ENCODE measurements around the gene PPFIBP1.

Gene PPFIBP1

GRCh38 chr12:27486961-27487360, 37.0 kb upstream of the PPFIBP1 start:
- no peak for DNase-seq (ENCODE audit: low read depth)
- TF ChIP-seq MAX (IDR thresholded peaks at IDR 0.05; ENCODE audit: low read depth, low read length) (no peak), POLR2A (IDR thresholded peaks at IDR 0.05; ENCODE audit: extremely low read depth, insufficient read length) (no peak), CTCF (IDR thresholded peaks at IDR 0.05; ENCODE audit: low read depth, low read length) (no peak), MYC (IDR thresholded peaks at IDR 0.05; ENCODE audit: low read depth, low read length) (no peak)

GRCh38 chr12:27488479-27488878, 35.5 kb upstream of the PPFIBP1 start:
- TF ChIP-seq CTCF (IDR thresholded peaks at IDR 0.05; ENCODE audit: low read depth, low read length): no peak
- TF ChIP-seq MYC (IDR thresholded peaks at IDR 0.05; ENCODE audit: low read depth, low read length): no peak
- no peak for TF ChIP-seq MAX (IDR thresholded peaks at IDR 0.05; ENCODE audit: low read depth, low read length)
- no peak for TF ChIP-seq POLR2A (IDR thresholded peaks at IDR 0.05; ENCODE audit: extremely low read depth, insufficient read length)
- DNase-seq (ENCODE audit: low read depth): no peak
- no peak overlapping the region for H3K4me3 ChIP-seq (ENCODE audit: low read depth, low read length)

More at GRCh38 chr12:27486961-27487360, 37.0 kb upstream of the PPFIBP1 start:
- H3K4me3 ChIP-seq (ENCODE audit: low read depth, low read length): no peak overlapping the region

GRCh38 chr12:27491226-27491625, 32.8 kb upstream of the PPFIBP1 start:
- H3K4me3 ChIP-seq (ENCODE audit: low read depth, low read length): no peak overlapping the region
- DNase-seq (ENCODE audit: low read depth): no peak
- no peak for TF ChIP-seq POLR2A (IDR thresholded peaks at IDR 0.05; ENCODE audit: extremely low read depth, insufficient read length)
- TF ChIP-seq CTCF (IDR thresholded peaks at IDR 0.05; ENCODE audit: low read depth, low read length): no peak
- no peak for TF ChIP-seq MAX (IDR thresholded peaks at IDR 0.05; ENCODE audit: low read depth, low read length)
- TF ChIP-seq MYC (IDR thresholded peaks at IDR 0.05; ENCODE audit: low read depth, low read length): no peak

- DNase-seq (ENCODE audit: low read depth): no peak
- H3K4me3 ChIP-seq (ENCODE audit: low read depth, low read length): no peak overlapping the region
- TF ChIP-seq MAX (IDR thresholded peaks at IDR 0.05; ENCODE audit: low read depth, low read length) (no peak), POLR2A (IDR thresholded peaks at IDR 0.05; ENCODE audit: extremely low read depth, insufficient read length) (no peak), CTCF (IDR thresholded peaks at IDR 0.05; ENCODE audit: low read depth, low read length) (no peak), MYC (IDR thresholded peaks at IDR 0.05; ENCODE audit: low read depth, low read length) (no peak)
Measured at GRCh38 chr12:27493260-27493940, 30.6 kb upstream of the PPFIBP1 start.

GRCh38 chr12:27497446-27497845, 26.6 kb upstream of the PPFIBP1 start:
- TF ChIP-seq POLR2A (IDR thresholded peaks at IDR 0.05; ENCODE audit: extremely low read depth, insufficient read length) (no peak), MAX (IDR thresholded peaks at IDR 0.05; ENCODE audit: low read depth, low read length) (no peak), MYC (IDR thresholded peaks at IDR 0.05; ENCODE audit: low read depth, low read length) (no peak), CTCF (IDR thresholded peaks at IDR 0.05; ENCODE audit: low read depth, low read length) (no peak)
- H3K4me3 ChIP-seq (ENCODE audit: low read depth, low read length): no peak overlapping the region
- no peak for DNase-seq (ENCODE audit: low read depth)
